Fibroblast of skin of right biceps (primary cell): ENCODE data around the gene MTA3.
"Not testable (repeated sequence)": the region's sequence is repeated elsewhere in the genome, so short reads cannot be mapped to it uniquely, and the experiment has no call there.

Source experiments
- DNase-seq: peaks from one replicate; pipeline ENCODE4 v3.0.0-alpha.2; 2013

Gene MTA3

DNA sequence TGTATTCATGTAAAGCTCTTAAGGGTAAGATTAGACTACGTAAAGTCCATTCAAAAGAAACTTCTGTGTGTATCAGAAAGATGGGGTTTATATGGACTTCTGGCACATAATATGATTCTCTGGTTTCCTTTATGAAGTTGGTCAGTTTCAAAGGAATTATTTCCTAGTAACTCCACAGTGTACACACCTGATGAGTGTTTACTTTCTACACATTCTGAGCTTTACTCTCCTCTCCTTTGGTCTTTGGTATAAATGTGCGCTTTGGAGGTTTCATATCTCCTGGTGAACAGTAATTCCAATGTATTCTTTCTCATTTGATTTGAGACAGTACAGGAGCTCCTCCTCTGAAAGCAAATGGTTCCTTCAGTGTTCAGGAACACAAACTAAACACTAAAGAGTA, 107.4 kb downstream of the MTA3 start:
- DNase-seq = no peak

DNA sequence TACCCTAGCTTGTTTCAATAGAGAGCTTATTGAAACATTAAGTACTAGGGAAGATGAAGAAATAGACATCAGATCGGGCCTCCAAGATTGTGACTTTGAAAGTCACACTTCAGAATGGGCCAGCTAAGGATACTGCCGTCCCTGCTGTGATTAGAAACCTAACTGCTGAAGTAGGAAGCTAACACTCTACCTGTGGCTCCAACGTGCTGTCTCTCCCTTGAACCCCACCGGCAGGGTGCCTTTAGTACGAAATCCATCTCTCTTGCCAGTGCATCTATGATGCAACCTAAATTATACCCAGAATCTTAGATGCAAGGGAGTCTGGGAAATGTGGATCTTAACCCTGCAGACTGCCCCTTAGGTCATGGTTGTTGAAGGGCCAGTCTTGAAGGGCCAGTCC, 116.9 kb downstream of the MTA3 start:
- DNase-seq = no peak

DNA sequence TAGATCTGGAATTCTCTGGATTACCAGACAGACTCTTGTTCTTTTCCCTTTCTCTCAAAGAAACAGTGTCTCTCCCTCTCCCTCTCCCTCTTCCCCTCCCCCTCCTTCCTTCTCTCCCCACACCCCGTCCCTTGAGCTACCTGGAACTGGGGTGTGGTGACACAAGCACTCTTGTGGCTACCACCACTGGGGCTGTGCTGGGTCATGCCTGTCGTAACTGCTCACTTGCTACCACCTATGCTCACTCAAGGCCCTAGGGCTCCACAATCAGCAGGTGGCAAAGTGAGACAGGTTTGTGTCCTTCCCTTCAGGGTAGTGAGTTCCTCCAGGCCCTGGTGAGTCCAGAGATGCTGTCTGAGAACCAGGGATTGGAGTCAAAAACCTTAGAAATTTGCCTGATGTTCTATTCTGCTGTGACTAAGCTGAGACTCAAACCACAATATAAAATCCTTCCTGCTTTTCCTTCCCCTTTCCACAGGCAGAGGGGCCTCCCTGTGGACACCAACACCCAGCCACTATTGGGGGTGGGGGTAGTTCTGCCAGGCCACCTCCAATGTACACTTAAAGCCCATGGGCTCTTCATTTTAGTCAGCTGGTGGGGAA, 124.7 kb downstream of the MTA3 start:
- DNase-seq = no peak

DNA sequence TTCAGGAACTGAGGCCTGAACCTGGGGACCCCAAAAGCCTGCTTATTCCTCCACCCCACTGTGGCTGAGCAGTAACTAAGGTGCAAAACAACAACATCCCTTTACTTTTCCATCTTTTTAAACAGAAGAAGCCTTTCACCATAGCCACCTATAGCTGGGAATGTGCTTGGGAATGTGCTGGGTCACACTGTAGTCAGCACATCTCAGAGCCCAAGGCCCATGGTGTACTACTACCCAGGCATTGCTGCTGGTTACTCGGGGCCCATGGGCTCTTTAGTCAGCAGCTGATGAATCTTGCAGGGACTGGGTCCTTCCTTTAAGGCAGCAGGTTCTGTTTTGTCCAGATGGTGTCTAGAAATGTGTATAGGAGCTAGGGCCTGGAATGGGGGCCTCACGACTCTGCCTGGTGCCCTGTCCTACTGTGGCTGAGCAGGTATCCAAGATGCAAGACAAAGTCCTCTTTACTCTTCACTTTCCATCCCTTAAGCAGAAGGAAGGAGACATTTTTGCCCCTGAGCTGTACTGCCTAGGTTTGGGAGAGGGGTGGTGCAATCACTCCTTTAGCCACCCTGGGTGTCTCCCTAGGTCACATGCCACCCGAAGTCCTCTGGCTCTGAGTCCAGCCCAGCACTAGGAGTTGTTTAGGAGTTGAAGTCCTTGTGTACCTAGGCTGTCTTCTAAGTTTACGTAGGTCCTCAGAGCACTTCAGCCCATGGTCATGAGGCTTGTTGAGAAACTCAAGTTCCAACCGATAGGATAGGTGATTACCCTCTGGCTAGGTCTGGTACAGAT, 125.5 kb downstream of the MTA3 start:
- no peak for DNase-seq

DNA sequence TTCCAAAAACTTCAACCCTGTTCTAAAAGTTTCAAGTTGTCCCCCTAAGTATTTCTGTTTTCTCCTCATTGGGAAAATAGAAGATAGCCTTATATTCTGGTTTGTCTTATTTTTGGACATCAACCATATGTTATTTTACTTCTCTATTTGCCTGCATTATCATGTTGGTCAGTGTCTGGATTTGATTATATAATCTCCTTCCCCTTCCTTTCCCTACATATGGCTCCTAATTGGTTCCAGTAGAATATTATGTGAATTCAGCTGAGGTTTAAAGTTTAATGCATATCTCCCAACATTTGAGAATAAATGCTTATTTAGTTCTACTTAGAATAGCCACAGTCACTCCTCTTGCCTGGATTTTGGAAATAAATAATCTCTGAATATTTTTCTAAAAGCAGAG, 128.6 kb downstream of the MTA3 start:
- DNase-seq = no peak

DNA sequence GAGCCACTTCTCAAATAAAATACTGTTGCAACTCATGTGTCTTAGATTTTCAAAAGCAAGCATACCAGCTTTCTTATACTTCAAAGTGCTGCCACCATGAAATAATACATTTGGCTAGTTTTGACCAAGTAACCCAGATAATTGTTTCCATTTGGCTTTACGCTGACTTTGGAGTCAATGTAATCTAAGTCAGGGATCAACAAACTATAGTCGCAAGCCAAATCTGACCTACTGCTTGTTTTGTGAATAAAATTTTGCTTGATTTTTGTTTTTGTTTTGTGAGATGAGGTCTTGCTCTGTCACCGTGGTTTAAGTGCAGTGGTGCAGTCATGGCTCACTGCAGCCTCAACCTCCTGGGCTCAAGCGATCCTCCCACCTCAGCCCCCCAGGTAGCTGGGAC, 130.5 kb downstream of the MTA3 start:
- DNase-seq = no peak

DNA sequence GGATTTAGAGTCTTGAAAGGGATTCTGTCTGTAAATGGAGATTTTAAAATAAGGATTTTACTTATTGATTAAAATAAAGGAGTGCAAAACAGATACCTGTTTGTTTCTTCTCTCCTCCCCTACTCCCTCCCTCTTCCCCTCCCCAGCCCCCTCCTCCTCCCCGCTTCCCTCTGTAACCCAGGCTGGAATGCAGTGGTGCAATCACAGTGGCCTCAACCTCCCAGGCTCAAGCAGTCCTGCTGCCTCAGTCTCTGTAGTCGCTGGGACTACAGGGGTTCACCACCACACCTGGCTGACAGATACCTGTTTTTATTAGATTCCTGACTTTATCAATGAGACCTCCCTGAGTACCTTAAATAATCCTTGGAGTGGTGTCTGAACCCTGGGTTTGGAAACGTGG, 138.4 kb downstream of the MTA3 start:
- no peak for DNase-seq

DNA sequence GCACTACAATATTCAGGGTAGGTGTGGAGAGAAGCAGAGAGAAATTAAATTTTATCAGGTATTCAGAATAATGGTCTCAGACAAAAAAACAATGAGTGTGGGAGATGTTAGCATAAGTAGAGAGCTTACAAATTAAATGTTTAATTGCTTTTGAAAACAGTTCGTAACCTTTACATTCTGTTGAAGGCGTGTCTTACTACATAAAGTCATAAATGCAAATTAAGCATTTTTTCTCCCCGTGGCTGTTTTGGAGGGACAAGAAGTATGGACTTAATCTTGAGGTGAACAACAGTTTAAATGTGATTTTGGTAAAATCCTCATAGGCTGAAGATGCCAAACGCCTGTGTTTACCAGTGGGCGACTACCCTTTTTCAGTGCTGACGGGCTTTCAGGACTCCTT, 139.7 kb downstream of the MTA3 start:
- no peak for DNase-seq

DNA sequence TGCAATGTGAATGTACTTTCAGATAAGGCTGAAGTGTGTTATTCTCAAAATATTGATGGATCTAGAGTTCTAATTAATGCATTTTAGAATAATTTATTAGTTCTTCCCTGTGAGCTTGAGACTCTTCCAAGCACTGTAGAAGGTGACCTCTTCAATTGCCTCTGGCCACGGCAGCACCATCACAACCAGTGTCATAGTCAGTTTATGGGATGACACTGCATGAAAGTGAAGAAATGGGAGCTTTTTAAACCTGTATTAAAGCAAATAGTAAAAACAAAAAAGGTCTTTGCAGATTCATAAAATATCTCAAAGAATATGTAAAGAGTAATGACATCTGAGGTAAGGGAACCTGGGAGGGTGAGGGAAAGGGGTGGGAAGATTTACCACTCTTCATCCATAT, 143.5 kb downstream of the MTA3 start:
- DNase-seq = no peak

DNA sequence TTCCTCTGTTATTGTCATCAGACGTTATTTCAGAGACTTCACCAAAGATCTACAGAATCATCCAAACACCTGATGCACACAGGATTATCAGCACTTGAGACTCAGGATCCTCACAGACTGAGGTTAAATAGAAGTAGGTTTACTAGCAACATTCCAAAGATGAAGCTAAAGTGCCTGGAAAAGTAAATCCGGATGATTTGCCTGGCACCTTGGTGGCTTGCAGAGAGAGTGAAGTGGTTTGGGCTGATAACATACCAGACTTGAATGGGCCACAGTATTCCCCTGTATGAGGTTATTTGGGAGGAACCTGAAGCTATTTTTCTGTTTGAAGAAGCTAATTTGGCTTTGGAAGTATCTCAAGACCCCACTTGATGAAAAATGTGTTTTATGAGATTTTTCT, 144.5 kb downstream of the MTA3 start:
- no peak for DNase-seq

DNA sequence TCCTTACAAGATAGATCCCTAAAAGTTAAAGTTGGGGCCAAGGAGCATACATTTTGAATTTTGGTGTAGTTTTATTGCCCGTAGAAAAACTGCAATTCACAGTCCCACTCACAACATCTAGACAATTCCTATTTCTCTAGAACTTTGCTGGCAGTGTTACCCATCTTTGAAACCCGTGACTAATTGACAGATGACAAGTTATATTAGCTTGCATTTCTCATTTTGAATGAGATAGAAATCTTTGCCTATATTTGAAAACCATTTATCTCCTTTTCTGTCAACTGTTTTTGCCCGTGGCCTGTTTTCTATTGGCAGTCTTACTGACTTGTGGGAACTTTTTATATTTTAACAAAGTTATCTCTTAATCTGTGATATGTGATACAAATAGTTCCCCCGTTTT, 145.5 kb downstream of the MTA3 start:
- DNase-seq = no peak

DNA sequence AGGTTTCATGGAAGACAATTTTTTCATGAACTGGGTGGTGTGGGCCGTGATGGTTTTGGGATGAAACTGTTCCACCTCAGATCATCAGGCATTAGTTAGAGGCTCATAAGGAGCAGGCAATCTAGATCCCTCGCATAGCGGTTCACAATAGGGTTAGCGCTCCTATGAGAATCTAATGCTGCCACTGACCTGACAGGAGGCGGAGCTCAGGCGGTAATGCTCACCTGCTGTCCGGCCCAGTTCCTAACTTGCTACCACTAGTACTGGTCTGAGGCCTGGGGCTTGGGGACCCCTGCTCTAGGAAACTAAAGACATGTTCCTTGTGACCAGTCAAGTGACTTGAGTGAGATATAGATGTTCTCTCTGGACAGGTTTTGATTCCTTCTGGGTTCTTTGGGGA, 146.3 kb downstream of the MTA3 start:
- DNase-seq = no peak

DNA sequence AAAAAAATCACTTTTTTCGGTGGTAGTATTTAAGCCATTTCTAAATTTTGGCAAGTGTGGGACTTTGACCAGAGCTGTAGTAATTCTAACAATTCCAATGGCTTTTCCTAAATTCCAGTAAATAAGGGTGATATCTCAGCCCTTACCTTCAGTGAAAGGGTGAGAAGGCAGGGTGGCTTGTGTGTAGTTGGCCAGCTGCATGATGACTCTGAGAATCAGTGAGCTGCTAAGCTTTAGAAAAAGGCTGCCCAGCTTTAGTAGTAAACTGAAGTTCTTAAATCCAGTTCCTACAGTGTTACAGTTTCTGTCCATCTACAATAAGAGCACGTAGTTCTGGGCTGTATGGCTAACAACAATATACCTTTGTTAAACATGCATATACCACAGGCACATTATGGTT, 153.5 kb downstream of the MTA3 start:
- no peak for DNase-seq

DNA sequence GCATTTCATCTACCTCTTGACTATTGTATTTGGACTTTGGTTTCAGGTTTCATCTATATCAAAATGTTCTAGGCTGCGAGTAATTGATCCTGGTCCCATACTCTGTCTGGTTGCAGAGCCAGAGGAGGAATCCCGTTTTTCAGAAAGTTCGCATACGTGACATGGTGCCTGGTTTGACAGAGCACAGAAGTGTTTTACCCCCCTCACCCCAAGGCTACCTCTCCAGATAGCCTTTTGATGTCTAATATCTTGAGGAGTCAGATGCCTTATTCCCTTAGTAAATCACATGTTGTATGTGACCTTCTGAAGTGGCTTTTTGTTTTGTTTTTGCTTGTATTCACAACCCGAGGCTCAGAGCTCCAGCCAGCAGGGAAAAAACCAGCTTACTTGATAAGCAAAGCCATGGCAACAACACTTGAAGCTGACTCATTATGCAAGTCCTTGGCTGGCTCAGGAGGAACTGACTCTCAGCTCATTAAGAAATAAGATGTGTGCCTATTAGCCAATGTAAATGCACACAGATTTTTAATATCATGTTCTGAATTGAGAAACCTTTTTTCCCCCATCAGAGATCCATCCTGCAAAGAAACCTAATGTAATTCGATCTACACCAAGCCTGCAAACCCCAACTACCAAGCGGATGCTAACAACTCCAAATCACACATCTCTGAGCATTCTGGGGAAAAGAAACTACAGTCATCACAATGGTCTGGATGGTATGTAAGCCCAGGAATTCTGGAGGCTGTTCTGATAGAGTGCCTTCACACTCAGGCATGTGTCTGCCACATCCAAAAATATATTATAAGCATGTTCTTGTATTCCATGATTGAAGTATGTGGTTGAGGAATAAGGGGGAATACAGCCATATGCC, 154.1 kb downstream of the MTA3 start:
- peak; percentile 72 for DNase-seq

DNA sequence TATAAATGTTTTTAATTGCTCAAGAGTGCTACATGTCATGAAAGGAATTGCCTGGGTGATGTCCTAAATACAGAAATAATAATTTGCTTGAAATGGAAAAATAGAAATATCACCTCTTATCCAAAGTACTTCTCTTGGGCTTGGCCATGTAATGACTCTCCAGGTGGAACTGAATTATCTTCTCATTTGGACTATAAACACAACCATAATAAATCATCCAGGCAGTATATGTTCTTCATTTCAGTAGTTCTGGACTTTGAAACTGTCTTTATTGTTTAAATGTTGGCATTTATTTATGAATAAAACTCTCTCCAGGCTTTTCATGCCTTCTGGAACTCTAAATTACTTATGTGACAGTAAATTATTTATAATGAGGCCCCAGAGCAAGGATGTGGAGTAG, 155.0 kb downstream of the MTA3 start:
- no peak for DNase-seq

DNA sequence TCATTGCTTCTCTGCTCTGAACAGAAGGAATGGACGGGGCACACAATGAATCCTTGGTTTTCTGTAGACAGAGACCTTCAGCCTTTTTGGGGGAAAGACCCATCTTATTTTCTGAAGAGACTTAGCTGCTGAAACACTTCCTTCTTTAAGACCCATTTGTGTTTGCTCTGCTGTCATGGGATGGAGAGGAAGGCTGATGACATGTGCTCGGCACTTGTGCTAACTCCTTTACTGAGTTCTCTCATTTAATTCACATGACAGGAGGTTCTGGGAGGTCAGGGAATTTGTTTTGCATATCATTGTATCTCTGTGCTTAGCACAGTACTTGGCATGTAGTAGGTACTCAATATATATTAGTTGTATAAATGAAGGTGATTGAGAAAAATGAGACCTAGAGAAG, 156.5 kb downstream of the MTA3 start:
- no peak for DNase-seq

DNA sequence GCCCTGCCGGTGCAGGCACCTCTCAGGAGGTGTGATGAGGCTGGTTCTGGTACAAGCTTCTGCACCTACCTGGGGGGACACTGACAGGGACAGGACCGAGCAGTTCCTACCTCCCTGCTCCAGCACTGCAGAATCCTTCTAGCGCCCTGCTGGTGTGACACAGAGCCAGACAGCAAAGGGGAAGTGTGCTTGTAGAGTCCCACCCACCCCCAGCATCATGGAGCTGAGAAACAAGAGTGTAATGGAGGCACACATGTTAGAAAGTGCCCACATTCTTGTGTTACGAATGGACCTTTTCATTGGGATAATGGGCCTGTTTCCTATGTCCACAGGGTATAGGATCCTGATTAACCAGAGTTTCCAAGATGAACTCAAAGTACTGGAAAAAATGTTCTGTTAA, 157.2 kb downstream of the MTA3 start:
- peak; percentile 21 for DNase-seq

DNA sequence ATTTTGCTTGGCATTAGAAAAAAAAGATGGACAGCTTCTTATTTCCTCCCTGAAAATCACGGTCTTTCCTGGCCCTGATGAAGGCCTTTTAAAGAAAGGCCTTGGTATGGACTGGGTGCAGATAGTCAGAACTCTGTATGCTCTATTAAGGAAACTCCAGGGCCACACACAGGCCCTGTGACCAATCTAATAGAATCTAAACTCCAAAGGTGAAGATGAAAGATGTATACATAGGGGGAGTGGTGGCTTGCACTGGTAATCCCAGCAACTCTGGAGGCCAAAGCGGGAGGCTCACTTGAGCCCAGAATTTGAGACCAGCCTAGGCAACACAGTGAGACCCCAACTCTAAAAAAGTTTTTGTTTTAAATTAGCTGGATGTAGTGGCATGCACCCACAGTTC, 158.2 kb downstream of the MTA3 start:
- no peak for DNase-seq

DNA sequence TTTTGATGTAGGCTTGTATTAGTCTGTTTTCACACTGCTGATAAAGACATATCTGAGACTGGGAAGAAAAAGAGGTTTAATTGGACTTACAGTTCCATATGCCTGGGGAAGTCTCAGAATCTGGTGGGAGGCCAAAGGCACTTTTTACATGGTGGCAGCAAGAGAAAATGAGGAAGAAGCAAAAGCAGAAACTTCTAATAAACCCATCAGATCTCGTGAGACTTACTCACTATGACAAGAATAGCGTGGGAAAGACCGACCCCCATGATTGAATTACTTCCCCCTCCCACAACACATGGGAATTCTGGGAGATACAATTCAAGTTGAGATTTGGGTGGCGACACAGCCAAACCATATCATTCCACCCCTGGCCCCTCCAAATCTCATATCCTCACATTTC, 162.9 kb downstream of the MTA3 start:
- DNase-seq = not testable (repeated sequence)

DNA sequence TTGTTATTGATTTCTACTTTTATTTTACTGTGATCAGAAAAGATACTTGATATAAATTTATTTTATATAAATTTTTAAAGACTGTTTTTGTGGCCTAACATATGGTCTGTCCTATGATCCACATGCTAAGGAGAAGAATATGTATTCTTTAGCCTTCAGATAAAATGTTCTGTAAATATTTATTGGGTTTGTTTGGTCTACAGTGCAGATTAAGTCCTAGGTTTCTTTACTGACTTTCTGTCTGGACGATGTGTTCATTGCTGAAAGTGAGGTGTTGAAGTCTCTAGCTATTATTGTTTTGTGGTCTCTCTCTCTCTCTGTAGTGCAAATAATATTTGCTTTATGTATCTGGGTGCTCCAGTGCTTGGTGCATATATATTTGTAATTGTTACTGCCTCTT, 165.4 kb downstream of the MTA3 start:
- no peak for DNase-seq

DNA sequence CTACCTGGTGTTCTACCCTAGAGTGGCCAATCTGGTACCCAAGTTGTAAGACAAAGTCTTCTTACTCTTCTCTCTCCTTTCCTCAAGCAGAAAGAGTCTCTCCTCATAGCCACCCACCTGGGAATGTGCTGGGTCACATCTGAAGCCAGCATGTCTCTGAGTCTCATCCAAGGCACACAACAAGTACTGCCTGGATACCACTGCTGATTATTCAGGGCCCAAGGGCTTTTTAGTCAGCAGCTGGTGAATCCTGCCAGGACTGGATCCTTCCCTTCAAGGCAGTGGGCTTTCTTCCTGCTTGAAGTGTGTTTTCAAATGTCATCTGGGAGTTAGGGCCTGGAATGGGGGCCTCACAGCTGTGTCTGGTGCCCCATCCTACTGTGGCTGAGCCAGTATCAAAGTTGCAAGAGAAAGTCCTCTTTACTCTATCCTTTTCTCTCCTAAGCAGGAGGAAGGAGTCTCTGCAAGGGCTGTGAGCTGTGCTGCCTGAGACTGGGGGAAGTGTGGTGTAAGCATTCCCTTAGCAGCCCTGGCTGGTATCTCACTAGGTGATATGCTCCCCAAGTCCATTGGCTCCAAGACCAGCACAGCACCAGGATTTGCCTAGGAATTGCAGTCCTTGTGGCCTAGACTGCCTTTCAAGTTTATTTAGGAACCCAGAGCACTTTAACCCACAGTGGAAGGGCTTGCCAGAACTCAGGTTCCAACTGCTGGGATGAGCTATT, 168.3 kb downstream of the MTA3 start:
- no peak for DNase-seq

DNA sequence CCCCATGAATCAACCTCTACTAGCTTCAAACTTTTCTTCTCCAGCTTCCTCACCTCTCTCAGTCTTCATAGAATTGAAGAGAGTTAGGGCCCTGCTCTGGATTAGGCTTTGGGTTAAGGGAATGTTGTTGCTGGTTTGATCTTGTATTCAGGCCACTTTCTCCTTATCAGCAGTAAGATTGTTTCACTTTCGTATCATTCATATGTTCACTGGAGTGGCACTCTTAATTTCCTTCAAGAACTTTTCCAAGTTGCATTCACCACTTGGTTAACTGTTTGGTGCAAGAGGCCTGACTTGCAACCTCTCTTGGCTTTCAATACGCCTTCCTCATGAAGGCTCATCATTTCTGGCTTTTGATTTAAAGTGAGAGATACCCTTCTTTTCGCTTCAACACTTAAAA, 172.7 kb downstream of the MTA3 start:
- DNase-seq = no peak
